Esophagus squamous epithelium (tissue), 4 donors: ENCODE data around the gene LRP1.

ENCODE experiments used
- CTCF ChIP-seq, 6 experiments: fragments of 450-650 bp in 4 of 6; fragments of 200-600 bp in 2 of 6; sonication (generic) in 2 of 6; IDR thresholded peaks; one replicate each; pipeline ENCODE4 v1.5.1; 2016 to 2019; ENCODE audit warnings: antibody characterized with exemption in 6 of 6, mild to moderate bottlenecking in 4 of 6, moderate library complexity in 4 of 6
- POLR2A ChIP-seq, 4 donors: fragments of 450-650 bp; IDR thresholded peaks; one replicate each; pipeline ENCODE4 v1.6.1; 2017; ENCODE audit warnings: antibody characterized with exemption in 4 of 4, mild to moderate bottlenecking in 4 of 4, moderate library complexity in 3 of 4

- TF ChIP-seq CTCF (IDR thresholded peaks at IDR 0.05) (peak in 1 of 6 experiments; percentile 5), POLR2A (IDR thresholded peaks at IDR 0.05) (no peak)
Observed at GRCh38 chr12:57090924-57091637, 37.2 kb upstream of the LRP1 start.
